K562 (cell line): Measurements from ENCODE around the gene TMEM184C. TPM values are rescaled to one million over a fixed set of nuclear protein-coding genes. Genes with fewer than 3 reads are reported as not detected.

ENCODE experiments used
- ATAC-seq: fragments of 200-7000 bp; cut with Tn5 transposase; 3 replicates; pipeline ENCODE4 v1.9.1; 2020; ENCODE audit warnings: moderate library complexity
- BruUV-seq: library from RNA; stranded (reverse); fragments of 400-500 nt; replicated peaks from 2 replicates; lab custom pipeline; 2021; lab: Mats Ljungman, UMichigan
- CTCF ChIA-PET: fragments of 300-600 bp; formaldehyde crosslinking; extraction: SDS; loops from one replicate; lab custom pipeline; 2021; ENCODE audit warnings: low intra/inter-chr PET ratio; lab: Yijun Ruan, JAX
- POLR2A ChIA-PET: fragments of 300-600, 350-650 bp; sonication (Branson Sonifier 250); formaldehyde crosslinking; extraction: SDS; loops from one replicate; lab custom pipeline; 2021; ENCODE audit warnings: antibody characterized with exemption, inconsistent platforms; lab: Yijun Ruan, JAX
- DNase-seq, 4 experiments: peaks; one replicate each; pipeline versions ENCODE4 v3.0.0 to v3.0.0-alpha.2; 2011 to 2018; ENCODE audit warnings: low spot score in 3 of 4, mixed read lengths in 3 of 4; ENCODE audit errors: extremely low read depth in 1 of 4
- FAIRE-seq: peaks from 2 replicates; lab custom pipeline; 2011; peaks lifted over from hg19 to GRCh38; lab: Jason Lieb, UNC
- H2AFZ ChIP-seq: 2 replicates; pipeline ENCODE4 v1.6.0; 2011; ENCODE audit warnings: low read depth, low read length, control low read depth, inconsistent platforms
- H3K27ac ChIP-seq: fragments of 200-600 bp; 3 replicates; pipeline ENCODE4 v1.8.0; 2011; ENCODE audit warnings: low read depth, mild to moderate bottlenecking, control low read depth, inconsistent platforms, low read length, moderate library complexity, mixed read lengths; ENCODE audit errors: extremely low read depth
- H3K27me3 ChIP-seq, 2 experiments: fragments of 300-600 bp in 1 of 2; 2 replicates in 1 of 2; 3 replicates in 1 of 2; pipeline versions ENCODE4 v1.6.0 to v1.8.0; 2011; ENCODE audit warnings: inconsistent platforms in 2 of 2, low read length in 2 of 2, mild to moderate bottlenecking in 1 of 2, mixed read lengths in 1 of 2, moderate library complexity in 1 of 2; ENCODE audit not compliant: control insufficient read depth in 2 of 2, insufficient read depth in 2 of 2
- H3K36me3 ChIP-seq: fragments of 300-600 bp; 3 replicates; pipeline ENCODE4 v1.8.0; 2011; ENCODE audit warnings: mild to moderate bottlenecking, low read length, inconsistent platforms; ENCODE audit not compliant: control insufficient read depth, insufficient read depth
- H3K4me1 ChIP-seq, 2 experiments: fragments of 200-600 bp in 1 of 2; replicated peaks in 1 of 2; 2 replicates in 1 of 2; 3 replicates in 1 of 2; pipeline versions ENCODE4 v1.5.1 to v1.8.0; 2011; ENCODE audit warnings: inconsistent platforms in 2 of 2, low read length in 2 of 2, mild to moderate bottlenecking in 1 of 2, mixed read lengths in 1 of 2, moderate library complexity in 1 of 2; ENCODE audit not compliant: control insufficient read depth in 2 of 2, insufficient read depth in 2 of 2
- H3K4me2 ChIP-seq: 2 replicates; pipeline ENCODE4 v1.6.1; 2011; ENCODE audit warnings: low read length, control low read depth, inconsistent platforms, mixed read lengths; ENCODE audit not compliant: insufficient read depth
- H3K4me3 ChIP-seq: fragments of 200-600 bp; sonication (generic), shearing (Covaris generic); 2 replicates; pipeline ENCODE4 v1.5.1; 2016; ENCODE audit warnings: control low read depth, inconsistent platforms
- H3K79me2 ChIP-seq: fragments of 200-600 bp; 3 replicates; pipeline ENCODE4 v1.8.0; 2011; ENCODE audit warnings: low read length, inconsistent platforms; ENCODE audit not compliant: control insufficient read depth, insufficient read depth
- H3K9ac ChIP-seq, 2 experiments: 2 replicates each; pipeline versions ENCODE4 v1.6.0 to v1.6.1; 2011; ENCODE audit warnings: low read depth in 2 of 2, low read length in 2 of 2, control low read depth in 1 of 2, inconsistent platforms in 1 of 2, mild to moderate bottlenecking in 1 of 2, mixed read lengths in 1 of 2; ENCODE audit not compliant: insufficient read depth in 1 of 2
- H3K9me1 ChIP-seq: one replicate; pipeline ENCODE4 v1.6.0; 2011; ENCODE audit warnings: inconsistent platforms, mild to moderate bottlenecking, low read length, moderate library complexity; ENCODE audit not compliant: control insufficient read depth, insufficient read depth
- H3K9me3 ChIP-seq: replicated peaks from 2 replicates; pipeline ENCODE4 v1.5.1; 2011; ENCODE audit warnings: low read depth, low read length, inconsistent platforms; ENCODE audit not compliant: control insufficient read depth, insufficient read depth
- H4K20me1 ChIP-seq: replicated peaks from 2 replicates; pipeline ENCODE4 v1.6.1; 2011; ENCODE audit warnings: low read length, inconsistent platforms, mixed read lengths; ENCODE audit not compliant: control insufficient read depth, insufficient read depth
- CBFB ChIP-seq: sonication (generic); formaldehyde crosslinking; IDR thresholded peaks from 2 replicates; pipeline ENCODE4 v1.4.0; 2020; ENCODE audit warnings: mild to moderate bottlenecking, missing genetic modification reagents
- ETV5 ChIP-seq: sonication (generic); formaldehyde crosslinking; IDR thresholded peaks from 2 replicates; pipeline ENCODE4 v1.4.0; 2020; ENCODE audit warnings: low read depth, mild to moderate bottlenecking, missing genetic modification reagents
- NFE2L1 ChIP-seq: fragments of 450-650 bp; IDR thresholded peaks from 2 replicates; pipeline ENCODE4 v1.6.1; 2016; ENCODE audit warnings: missing genetic modification characterization, low read depth, mild to moderate bottlenecking, missing compliant biosample characterization, moderate library complexity, borderline replicate concordance
- PHF21A ChIP-seq: fragments of 450-650 bp; IDR thresholded peaks from 2 replicates; pipeline ENCODE4 v1.6.1; 2017; ENCODE audit warnings: low read depth, borderline replicate concordance
- PYGO2 ChIP-seq: fragments of 450-650 bp; IDR thresholded peaks from 2 replicates; pipeline ENCODE4 v1.6.1; 2016; ENCODE audit warnings: mild to moderate bottlenecking, missing genetic modification characterization, moderate library complexity, missing compliant biosample characterization
- U2AF1 ChIP-seq: fragments of 200-400 bp; formaldehyde crosslinking; optimal IDR thresholded peaks from 2 replicates; pipeline ENCODE3; 2017; ENCODE audit warnings: mild to moderate bottlenecking, low read depth, low read length, moderate library complexity
- ZNF124 ChIP-seq: sonication (generic); formaldehyde crosslinking; IDR thresholded peaks from 2 replicates; pipeline ENCODE4 v1.8.1; 2022; ENCODE audit warnings: missing genetic modification reagents
- ZNF165 ChIP-seq: fragments of 250-450 bp; sonication (Bioruptor Pico); IDR thresholded peaks from 2 replicates; pipeline ENCODE4 v1.4.0; 2020; ENCODE audit warnings: borderline replicate concordance
- ZNF561 ChIP-seq: fragments of 450-650 bp; formaldehyde crosslinking; conservative IDR thresholded peaks from 2 replicates; pipeline ENCODE4 v1.4.0; 2020; ENCODE audit warnings: mild to moderate bottlenecking, moderate library complexity
- ZNF778 ChIP-seq: fragments of 450-650 bp; formaldehyde crosslinking; IDR thresholded peaks from 2 replicates; pipeline ENCODE4 v1.4.0; 2020; ENCODE audit warnings: mild to moderate bottlenecking, moderate library complexity
- WGBS: fragments of 100-300 bp; shearing (Covaris generic); methylation state at CpG from one replicate; pipeline ENCODE4 v1.1.6; 2016; ENCODE audit warnings: low coverage, mixed read lengths; ENCODE audit not compliant: insufficient coverage; ENCODE audit errors: missing lambda C conversion rate; 5-methylcytosine and 5-hydroxymethylcytosine counted together
- in situ Hi-C: fragments of 300-500 bp; cut with MboI; formaldehyde crosslinking; loops from 4 replicates; pipeline ENCODE4 v1.15.0; 2018; ENCODE audit warnings: inconsistent platforms, mixed read lengths
- intact Hi-C: fragments of 100-400 bp; cut with micrococcal nuclease; formaldehyde crosslinking; loops from 2 replicates; pipeline ENCODE4 v1.14.2; 2022
- polyA plus RNA-seq, 8 experiments: library from polyadenylated mRNA; depleted of rRNA in 4 of 8; stranded (reverse) in 5 of 8; unstranded in 3 of 8; fragments of >200 nt; fragmentation: Nextera tagmentation in 2 of 8; fragmentation: Illumina TruSeq in 1 of 8; extraction: Ambion mirVana in 2 of 8; extraction: Trizol in 1 of 8; gene quantifications; 2 replicates each; pipeline versions ENCODE4 v1.2.1 to v1.2.3, GENCODE V29; 2011 to 2014; ENCODE audit warnings: inconsistent platforms in 1 of 8, missing spikeins in 1 of 8
- total RNA-seq, 7 experiments: library from RNA; depleted of rRNA in 6 of 7; stranded (reverse); fragments of >200 nt in 6 of 7; fragmentation: Illumina TruSeq in 2 of 7; extraction: Trizol in 2 of 7; gene quantifications; 2 replicates each; pipeline versions ENCODE4 v1.2.1 to v1.2.3, GENCODE V29; 2011 to 2021; ENCODE audit warnings: low replicate concordance in 1 of 7
- TF ChIP-seq, protein P1 (sequence below): fragments of 450-650 bp; formaldehyde crosslinking; IDR thresholded peaks from 2 replicates; pipeline ENCODE4 v1.4.0; 2020; ENCODE audit warnings: mild to moderate bottlenecking
- TF ChIP-seq, protein P2 (sequence below): fragments of 250-450 bp; sonication (Bioruptor Pico); IDR thresholded peaks from 2 replicates; pipeline ENCODE4 v1.8.0; 2022; ENCODE audit warnings: inconsistent platforms, mild to moderate bottlenecking, moderate library complexity, borderline replicate concordance

Gene TMEM184C
- total and polyA plus RNA-seq, 9 of the 15 experiments (the other 6 are each of a cell fraction or from before 2014, with no cell fraction given): 3.9 to 24.2 (median 18.2) TPM

- H3K27ac ChIP-seq: no peak overlapping the region
- WGBS: 0% methylated on average over 1 of the region's 1 CpG
- FAIRE-seq: no peak
- no peaks in the 10 kb centered on the region for H3K9me1 ChIP-seq
- BruUV-seq: no TSS peak
- no peaks in the 10 kb centered on the region for H3K79me2 ChIP-seq
- intact Hi-C loops (no loop called here), in situ Hi-C loops (loop anchor here (10.0 to 25.0 kb wide), 2 partner anchors 432 to 585 kb away; no protein-coding TSS in a partner anchor)
- H3K9me3 ChIP-seq: no peaks in the 10 kb centered on the region
- ChIA-PET POLR2A (interaction anchor here (0.6 to 1.1 kb wide), 2 partner anchors 11 to 1833 kb away, joined by 3 read pairs; no protein-coding TSS in a partner anchor), CTCF (interaction anchor here (1.4 kb wide), 1 partner anchor 270 kb away, joined by 5 read pairs; no protein-coding TSS in a partner anchor)
- no peaks in the 10 kb centered on the region for H3K36me3 ChIP-seq
- no peak overlapping the region for H2AFZ ChIP-seq
- H3K4me2 ChIP-seq: no peak overlapping the region
- TF ChIP-seq ZNF165 (CRISPR knock-in tag): no peak
- TF ChIP-seq U2AF1: no peak
- no peak for TF ChIP-seq ZNF778 (CRISPR knock-in tag)
- TF ChIP-seq PYGO2 (tag): no peak
- TF ChIP-seq ZNF561 (CRISPR knock-in tag): no peak
- TF ChIP-seq ZNF124 (CRISPR knock-in tag): no peak
- TF ChIP-seq CBFB (CRISPR knock-in tag): no peak
- no peak for TF ChIP-seq PHF21A
- TF ChIP-seq NFE2L1 (tag): no peak
- TF ChIP-seq, protein P1, sequence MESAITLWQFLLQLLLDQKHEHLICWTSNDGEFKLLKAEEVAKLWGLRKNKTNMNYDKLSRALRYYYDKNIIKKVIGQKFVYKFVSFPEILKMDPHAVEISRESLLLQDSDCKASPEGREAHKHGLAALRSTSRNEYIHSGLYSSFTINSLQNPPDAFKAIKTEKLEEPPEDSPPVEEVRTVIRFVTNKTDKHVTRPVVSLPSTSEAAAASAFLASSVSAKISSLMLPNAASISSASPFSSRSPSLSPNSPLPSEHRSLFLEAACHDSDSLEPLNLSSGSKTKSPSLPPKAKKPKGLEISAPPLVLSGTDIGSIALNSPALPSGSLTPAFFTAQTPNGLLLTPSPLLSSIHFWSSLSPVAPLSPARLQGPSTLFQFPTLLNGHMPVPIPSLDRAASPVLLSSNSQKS: no peak
- no peak for TF ChIP-seq ETV5 (CRISPR knock-in tag)
- TF ChIP-seq, protein P2, sequence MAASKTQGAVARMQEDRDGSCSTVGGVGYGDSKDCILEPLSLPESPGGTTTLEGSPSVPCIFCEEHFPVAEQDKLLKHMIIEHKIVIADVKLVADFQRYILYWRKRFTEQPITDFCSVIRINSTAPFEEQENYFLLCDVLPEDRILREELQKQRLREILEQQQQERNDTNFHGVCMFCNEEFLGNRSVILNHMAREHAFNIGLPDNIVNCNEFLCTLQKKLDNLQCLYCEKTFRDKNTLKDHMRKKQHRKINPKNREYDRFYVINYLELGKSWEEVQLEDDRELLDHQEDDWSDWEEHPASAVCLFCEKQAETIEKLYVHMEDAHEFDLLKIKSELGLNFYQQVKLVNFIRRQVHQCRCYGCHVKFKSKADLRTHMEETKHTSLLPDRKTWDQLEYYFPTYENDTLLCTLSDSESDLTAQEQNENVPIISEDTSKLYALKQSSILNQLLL (CRISPR knock-in tag): no peak
- no peak overlapping the region for H3K9ac ChIP-seq
- no peaks in the 10 kb centered on the region for H3K4me1 ChIP-seq
- H4K20me1 ChIP-seq: no peaks in the 10 kb centered on the region
- no peak overlapping the region for H3K4me3 ChIP-seq
- no peak for ATAC-seq
- DNase-seq: no peak
- H3K27me3 ChIP-seq: peaks cover 0 to 12% of the 10 kb centered on the region in 2 experiments; a peak in 1 of 5 replicates
Measured at GRCh38 chr4:147596981-147597380, 20.2 kb upstream of the TMEM184C start.
